ENCODE measurements around the gene SLC25A15.

DNA sequence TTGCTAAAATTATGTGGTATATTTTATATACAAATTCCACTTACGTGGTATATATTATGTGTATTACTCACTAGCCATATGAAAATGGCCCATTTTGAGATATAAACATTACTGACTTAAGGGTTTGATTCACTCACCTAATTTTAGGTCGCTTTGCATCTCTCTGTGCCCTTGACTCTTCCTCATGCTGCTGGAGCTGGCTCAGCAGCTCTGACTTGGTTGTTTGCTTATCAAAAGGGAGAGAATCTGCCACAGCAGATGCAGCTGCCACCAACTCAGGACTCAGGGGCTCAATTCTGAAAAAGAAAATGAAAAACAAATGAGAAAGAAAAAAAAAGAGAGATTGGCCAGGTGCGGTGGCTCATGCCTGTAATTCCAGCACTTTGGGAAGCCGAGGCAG is 30.6 kb upstream of the SLC25A15 start:
- TF ChIP-seq, protein P1, sequence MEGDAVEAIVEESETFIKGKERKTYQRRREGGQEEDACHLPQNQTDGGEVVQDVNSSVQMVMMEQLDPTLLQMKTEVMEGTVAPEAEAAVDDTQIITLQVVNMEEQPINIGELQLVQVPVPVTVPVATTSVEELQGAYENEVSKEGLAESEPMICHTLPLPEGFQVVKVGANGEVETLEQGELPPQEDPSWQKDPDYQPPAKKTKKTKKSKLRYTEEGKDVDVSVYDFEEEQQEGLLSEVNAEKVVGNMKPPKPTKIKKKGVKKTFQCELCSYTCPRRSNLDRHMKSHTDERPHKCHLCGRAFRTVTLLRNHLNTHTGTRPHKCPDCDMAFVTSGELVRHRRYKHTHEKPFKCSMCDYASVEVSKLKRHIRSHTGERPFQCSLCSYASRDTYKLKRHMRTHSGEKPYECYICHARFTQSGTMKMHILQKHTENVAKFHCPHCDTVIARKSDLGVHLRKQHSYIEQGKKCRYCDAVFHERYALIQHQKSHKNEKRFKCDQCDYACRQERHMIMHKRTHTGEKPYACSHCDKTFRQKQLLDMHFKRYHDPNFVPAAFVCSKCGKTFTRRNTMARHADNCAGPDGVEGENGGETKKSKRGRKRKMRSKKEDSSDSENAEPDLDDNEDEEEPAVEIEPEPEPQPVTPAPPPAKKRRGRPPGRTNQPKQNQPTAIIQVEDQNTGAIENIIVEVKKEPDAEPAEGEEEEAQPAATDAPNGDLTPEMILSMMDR (IDR thresholded peaks at IDR 0.05; ENCODE audit: low read length): no peak
- no peak for TF ChIP-seq EZH2 (IDR thresholded peaks at IDR 0.05; ENCODE audit: borderline replicate concordance, low read length)
